ENCODE measurements around the gene PRELID1.
"Not testable (repeated sequence)": the region's sequence is repeated elsewhere in the genome, so short reads cannot be mapped to it uniquely, and the experiment has no call there.

Gene PRELID1

DNA sequence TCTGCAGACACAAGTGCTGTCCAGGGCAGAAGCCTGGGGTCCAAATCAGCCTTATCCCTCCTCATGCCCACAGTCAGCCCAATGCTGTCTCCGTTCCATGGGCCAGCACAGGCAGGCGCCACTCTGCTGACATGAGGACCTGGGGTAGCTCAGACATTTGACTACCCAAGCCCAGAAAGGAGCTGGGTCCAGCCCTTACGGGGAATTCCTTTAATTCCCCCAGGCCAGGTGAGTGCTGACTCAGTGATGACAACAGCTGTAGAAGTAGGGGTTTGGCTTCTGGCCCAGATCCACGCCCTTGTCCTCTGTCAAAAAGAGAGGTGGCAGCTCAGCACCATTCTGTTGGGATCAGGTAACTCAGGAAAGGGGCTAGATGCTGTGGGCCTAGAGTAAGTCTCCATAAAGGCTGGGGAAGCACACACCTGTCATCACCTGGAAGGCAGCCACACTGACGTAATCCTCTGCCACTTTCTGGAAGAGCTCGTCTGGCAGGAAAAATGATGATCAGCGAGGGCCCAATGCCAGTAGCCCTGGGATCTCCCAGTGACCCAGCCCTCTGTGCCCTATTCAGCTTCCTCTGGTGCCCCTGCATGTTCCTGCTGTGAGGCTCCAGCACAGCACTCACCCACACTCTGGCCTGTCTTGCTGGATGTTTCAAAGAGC is 2.0 kb upstream of the PRELID1 start:
- Histone ChIP-seq H3K4me1 (ENCODE audit: control insufficient read depth, insufficient read depth, low read length) (peaks cover 26% of the 10 kb centered on the region), H3K27me3 (ENCODE audit: control insufficient read depth, insufficient read depth, low read length) (no peaks in the 10 kb centered on the region), H3K9ac (ENCODE audit: low read length) (no peak overlapping the region), H3K4me3 (ENCODE audit: low read length) (no peak overlapping the region), H3K36me3 (ENCODE audit: control insufficient read depth, insufficient read depth, low read length) (peaks cover 11% of the 10 kb centered on the region), H3K27ac (ENCODE audit: low read depth, low read length) (no peak overlapping the region)

DNA sequence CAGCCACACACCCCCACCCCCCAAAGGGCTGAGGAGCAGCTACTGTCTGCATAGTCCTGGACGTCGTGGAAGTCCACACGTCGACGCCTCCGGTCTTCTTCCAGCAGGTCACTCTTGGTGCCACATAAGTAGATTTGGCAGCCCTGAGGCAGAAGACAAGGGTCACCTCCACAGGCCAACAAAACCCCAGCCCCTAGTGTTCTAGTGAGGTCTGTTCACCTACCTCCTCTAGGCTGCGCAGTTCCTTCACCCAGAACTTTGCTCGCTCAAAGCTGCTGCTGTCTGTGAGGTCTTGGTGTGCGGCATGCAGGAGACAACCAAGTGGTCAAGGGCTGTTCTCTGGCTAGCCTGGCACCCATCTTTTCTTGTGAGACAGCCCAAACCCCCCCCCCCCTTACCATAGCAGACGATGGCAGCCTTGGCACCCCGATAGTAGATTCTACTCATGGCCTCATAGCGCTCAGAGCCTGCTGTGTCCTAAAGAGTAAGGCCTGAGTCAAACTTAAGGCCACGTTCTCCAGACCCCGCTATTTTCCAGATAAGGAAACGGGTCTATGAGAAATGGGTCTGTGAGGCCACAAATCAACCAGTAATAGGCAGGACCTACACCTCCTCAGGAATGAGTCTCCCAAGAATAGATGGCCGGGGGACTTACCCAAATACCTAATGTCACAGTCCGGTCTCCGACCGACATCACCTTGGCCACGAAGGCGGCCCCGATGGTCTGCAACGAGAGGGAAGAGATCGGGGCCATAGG is 1.1 kb upstream of the PRELID1 start:
- Histone ChIP-seq H3K27me3 (ENCODE audit: control insufficient read depth, insufficient read depth, low read length) (no peaks in the 10 kb centered on the region), H3K4me1 (ENCODE audit: control insufficient read depth, insufficient read depth, low read length) (peaks cover 26% of the 10 kb centered on the region), H3K36me3 (ENCODE audit: control insufficient read depth, insufficient read depth, low read length) (peaks cover 14% of the 10 kb centered on the region), H3K4me3 (ENCODE audit: low read length) (peak overlapping the region; percentile 94), H3K27ac (ENCODE audit: low read depth, low read length) (no peak overlapping the region), H3K9ac (ENCODE audit: low read length) (peak overlapping the region; percentile 12)

- Histone ChIP-seq H3K4me3 (ENCODE audit: low read length) (peak overlapping the region; percentile 79), H3K9ac (ENCODE audit: low read length) (peak overlapping the region; percentile 80), H3K27ac (ENCODE audit: low read depth, low read length) (peak overlapping the region; percentile 77), H3K36me3 (ENCODE audit: control insufficient read depth, insufficient read depth, low read length) (peaks cover 14% of the 10 kb centered on the region), H3K27me3 (ENCODE audit: control insufficient read depth, insufficient read depth, low read length) (no peaks in the 10 kb centered on the region), H3K4me1 (ENCODE audit: control insufficient read depth, insufficient read depth, low read length) (peaks cover 26% of the 10 kb centered on the region)
Observed at GRCh38 chr5:177303925-177304391, 359 bp downstream of the PRELID1 start.

GRCh38 chr5:177304392-177305119 is 957 bp downstream of the PRELID1 start:
- Histone ChIP-seq H3K27ac (ENCODE audit: low read depth, low read length) (peak overlapping the region; percentile 77), H3K9ac (ENCODE audit: low read length) (peak overlapping the region; percentile 80), H3K36me3 (ENCODE audit: control insufficient read depth, insufficient read depth, low read length) (peaks cover 14% of the 10 kb centered on the region), H3K4me1 (ENCODE audit: control insufficient read depth, insufficient read depth, low read length) (peaks cover 26% of the 10 kb centered on the region), H3K4me3 (ENCODE audit: low read length) (peak overlapping the region; percentile 79), H3K27me3 (ENCODE audit: control insufficient read depth, insufficient read depth, low read length) (no peaks in the 10 kb centered on the region)

GRCh38 chr5:177306103-177306640 is 2.6 kb downstream of the PRELID1 start:
- H3K9ac ChIP-seq (ENCODE audit: low read length); H3K27me3 ChIP-seq (ENCODE audit: control insufficient read depth, insufficient read depth, low read length); H3K27ac ChIP-seq (ENCODE audit: low read depth, low read length); H3K4me3 ChIP-seq (ENCODE audit: low read length): not testable (repeated sequence)
- peaks cover 17% of the 10 kb centered on the region for H3K4me1 ChIP-seq (ENCODE audit: control insufficient read depth, insufficient read depth, low read length)
- peaks cover 14% of the 10 kb centered on the region for H3K36me3 ChIP-seq (ENCODE audit: control insufficient read depth, insufficient read depth, low read length)

GRCh38 chr5:177306674-177307543 is 3.3 kb downstream of the PRELID1 start:
- peaks cover 17% of the 10 kb centered on the region for H3K4me1 ChIP-seq (ENCODE audit: control insufficient read depth, insufficient read depth, low read length)
- H3K4me3 ChIP-seq (ENCODE audit: low read length) = no peak overlapping the region
- H3K36me3 ChIP-seq (ENCODE audit: control insufficient read depth, insufficient read depth, low read length) = peaks cover 14% of the 10 kb centered on the region

GRCh38 chr5:177307544-177308363 is 4.2 kb downstream of the PRELID1 start:
- no peaks in the 10 kb centered on the region for H3K27me3 ChIP-seq (ENCODE audit: control insufficient read depth, insufficient read depth, low read length)
- H3K36me3 ChIP-seq (ENCODE audit: control insufficient read depth, insufficient read depth, low read length) = peaks cover 14% of the 10 kb centered on the region
- no peak overlapping the region for H3K4me3 ChIP-seq (ENCODE audit: low read length)
- H3K9ac ChIP-seq (ENCODE audit: low read length) = no peak overlapping the region
- no peak overlapping the region for H3K27ac ChIP-seq (ENCODE audit: low read depth, low read length)
- peaks cover 11% of the 10 kb centered on the region for H3K4me1 ChIP-seq (ENCODE audit: control insufficient read depth, insufficient read depth, low read length)

More at GRCh38 chr5:177306674-177307543, 3.3 kb downstream of the PRELID1 start:
- no peak overlapping the region for H3K27ac ChIP-seq (ENCODE audit: low read depth, low read length)
- H3K27me3 ChIP-seq (ENCODE audit: control insufficient read depth, insufficient read depth, low read length) = no peaks in the 10 kb centered on the region
- no peak overlapping the region for H3K9ac ChIP-seq (ENCODE audit: low read length)

DNA sequence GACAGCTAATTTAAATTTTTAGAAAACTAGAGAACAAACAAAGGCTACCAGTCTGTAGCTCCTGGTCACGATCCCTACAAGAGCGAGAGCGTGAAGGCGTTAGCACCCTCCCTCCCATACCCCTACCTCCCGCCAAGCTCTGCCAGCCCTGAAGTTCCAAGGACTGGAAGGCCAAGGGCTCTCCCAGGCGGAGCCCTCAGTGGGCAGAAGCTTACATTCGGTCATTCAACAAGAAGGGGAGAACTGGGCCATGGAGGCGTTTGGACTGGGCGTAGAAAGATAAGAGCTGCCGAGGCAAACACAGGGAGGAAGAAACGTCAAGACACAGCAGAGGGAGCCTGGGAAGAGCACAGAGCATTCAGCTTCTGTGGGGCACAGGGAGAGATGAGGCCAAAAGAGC is 5.1 kb downstream of the PRELID1 start:
- no peak overlapping the region for H3K27ac ChIP-seq (ENCODE audit: low read depth, low read length)
- no peak overlapping the region for H3K4me3 ChIP-seq (ENCODE audit: low read length)
- H3K4me1 ChIP-seq (ENCODE audit: control insufficient read depth, insufficient read depth, low read length) = peaks cover 10% of the 10 kb centered on the region
- peaks cover 14% of the 10 kb centered on the region for H3K36me3 ChIP-seq (ENCODE audit: control insufficient read depth, insufficient read depth, low read length)
- no peak overlapping the region for H3K9ac ChIP-seq (ENCODE audit: low read length)
- no peaks in the 10 kb centered on the region for H3K27me3 ChIP-seq (ENCODE audit: control insufficient read depth, insufficient read depth, low read length)

DNA sequence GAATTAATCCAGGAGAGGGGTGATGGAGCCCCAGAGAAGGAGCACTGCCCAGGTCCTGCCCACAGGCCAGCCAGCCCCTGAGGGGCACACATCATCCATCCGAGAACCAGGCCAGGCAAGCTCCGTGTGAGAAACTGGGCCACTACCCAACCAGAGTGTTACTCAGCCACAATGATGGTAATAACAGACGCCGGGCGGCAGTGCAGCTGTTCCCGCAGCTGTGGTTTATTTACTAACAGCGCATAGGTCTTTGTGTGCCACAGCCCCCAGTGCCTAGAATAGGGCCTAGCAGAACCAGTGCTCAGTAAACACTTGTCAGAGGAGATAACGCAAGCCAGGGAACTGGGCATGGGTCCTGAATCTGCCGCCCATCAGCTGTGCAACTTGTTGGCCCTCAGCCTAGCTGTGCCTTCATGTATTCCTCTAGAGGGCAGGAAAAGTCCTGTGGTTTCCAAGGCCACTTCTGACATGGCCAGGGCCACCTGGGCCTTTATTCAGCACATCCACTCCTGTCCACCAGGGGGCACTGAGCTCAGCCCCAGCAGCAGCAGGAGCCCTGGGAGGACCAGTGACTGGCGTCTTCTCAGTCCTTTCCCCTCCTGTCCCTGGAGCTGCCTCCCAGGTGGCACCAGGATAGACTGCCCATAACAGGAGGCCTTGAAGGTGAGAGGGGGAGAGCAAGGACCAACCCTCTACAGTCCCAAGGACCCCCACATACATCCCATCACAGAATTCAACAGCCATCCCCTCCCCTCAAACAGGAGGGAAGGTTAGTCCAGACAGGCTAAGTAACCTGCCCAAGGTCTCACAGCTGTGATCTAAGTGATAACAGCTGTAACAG is 6.0 kb downstream of the PRELID1 start:
- Histone ChIP-seq H3K27ac (ENCODE audit: low read depth, low read length) (no peak overlapping the region), H3K4me3 (ENCODE audit: low read length) (no peak overlapping the region), H3K36me3 (ENCODE audit: control insufficient read depth, insufficient read depth, low read length) (peaks cover 14% of the 10 kb centered on the region), H3K27me3 (ENCODE audit: control insufficient read depth, insufficient read depth, low read length) (no peaks in the 10 kb centered on the region), H3K4me1 (ENCODE audit: control insufficient read depth, insufficient read depth, low read length) (peaks cover 4% of the 10 kb centered on the region), H3K9ac (ENCODE audit: low read length) (no peak overlapping the region)

- Histone ChIP-seq H3K4me1 (ENCODE audit: control insufficient read depth, insufficient read depth, low read length) (no peaks in the 10 kb centered on the region), H3K27ac (ENCODE audit: low read depth, low read length) (no peak overlapping the region)
Observed at GRCh38 chr5:177310332-177310731, 6.7 kb downstream of the PRELID1 start.

More at GRCh38 chr5:177310332-177310731, 6.7 kb downstream of the PRELID1 start:
- Histone ChIP-seq H3K9ac (ENCODE audit: low read length) (no peak overlapping the region), H3K4me3 (ENCODE audit: low read length) (no peak overlapping the region), H3K27me3 (ENCODE audit: control insufficient read depth, insufficient read depth, low read length) (no peaks in the 10 kb centered on the region), H3K36me3 (ENCODE audit: control insufficient read depth, insufficient read depth, low read length) (peaks cover 14% of the 10 kb centered on the region)

Data from rectal smooth muscle tissue (tissue), 1 donor.